ENCODE data around the gene TNF. TPM values are rescaled to one million over a fixed set of nuclear protein-coding genes. Genes with fewer than 3 reads are reported as not detected.

Gene TNF
- polyA plus RNA-seq, 1 donor (not counting 4 experiments of a cell fraction or from before 2014, with no cell fraction given): 2.3 TPM

DNA sequence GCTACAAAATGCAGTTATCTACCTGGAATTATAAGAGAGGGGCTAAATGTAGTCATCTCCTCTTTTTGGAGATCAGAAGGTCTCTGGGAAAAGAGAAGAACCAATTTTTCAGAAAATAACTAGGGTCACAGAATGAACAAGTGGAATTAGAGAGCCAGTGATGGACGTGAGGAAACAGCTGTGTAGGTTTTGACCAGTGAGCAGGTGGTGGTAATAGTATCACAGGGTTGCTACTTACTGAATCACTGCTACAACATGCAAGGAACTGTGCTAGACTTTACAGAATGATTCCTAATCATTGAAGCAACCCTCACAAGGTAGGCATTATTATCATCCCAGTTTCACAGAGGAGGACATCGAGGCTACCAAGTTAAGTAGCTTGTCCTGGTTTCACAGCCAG, 30.7 kb upstream of the TNF start:
- Histone ChIP-seq H3K79me2 (ENCODE audit: control insufficient read depth, insufficient read depth, low read length) (peaks cover 34% of the 10 kb centered on the region), H3K27me3 (ENCODE audit: control insufficient read depth, extremely low read depth, insufficient read depth, low read length) (no peaks in the 10 kb centered on the region), H3K27ac (ENCODE audit: control insufficient read depth, insufficient read depth, low read length) (no peak overlapping the region), H4K20me1 (ENCODE audit: control insufficient read depth, extremely low read depth, insufficient read depth, low read length) (peaks cover 13% of the 10 kb centered on the region), H3K9me3 (ENCODE audit: control insufficient read depth, low read depth, low read length) (no peaks in the 10 kb centered on the region), H3K4me1 (ENCODE audit: control insufficient read depth, extremely low read depth, insufficient read depth, low read length) (peaks cover 24% of the 10 kb centered on the region), H3K4me3 (ENCODE audit: control insufficient read depth in 2 of 3, extremely low read depth in 1 of 3, insufficient read depth in 2 of 3, low read depth in 1 of 3, low read length in 3 of 3) (no peak overlapping the region), H3K4me2 (ENCODE audit: control insufficient read depth, extremely low read depth, insufficient read depth, low read depth, low read length) (no peak overlapping the region), H2AFZ (ENCODE audit: control insufficient read depth, low read length) (no peak overlapping the region), H3K9ac (ENCODE audit: control insufficient read depth, extremely low read depth, insufficient read depth, low read length) (no peak overlapping the region), H3K9me1 (ENCODE audit: control insufficient read depth, extremely low read depth, insufficient read depth, low read length) (no peaks in the 10 kb centered on the region), H3K36me3 (ENCODE audit: control insufficient read depth in 2 of 2, extremely low read depth in 1 of 2, insufficient read depth in 2 of 2, low read length in 2 of 2) (peaks cover 7 to 23% of the 10 kb centered on the region in 2 experiments)
- DNase-seq (ENCODE audit: low read depth, low spot score) (no peak), FAIRE-seq (no peak)
- TF ChIP-seq EZH2 (IDR thresholded peaks at IDR 0.05; ENCODE audit: low read length): no peak
- TF ChIP-seq CTCF (optimal IDR thresholded peaks at IDR 0.05 in 1 of 3, IDR thresholded peaks at IDR 0.05 in 1 of 3, conservative IDR thresholded peaks at IDR 0.05 in 1 of 3; ENCODE audit: extremely low read depth in 1 of 3, insufficient read depth in 2 of 3, low read length in 3 of 3): no peak
- dilution Hi-C loops (cut with MboI; ENCODE audit: extremely low pct_ligation_motif_present, low sequenced_read_pairs): no loop called here

DNA sequence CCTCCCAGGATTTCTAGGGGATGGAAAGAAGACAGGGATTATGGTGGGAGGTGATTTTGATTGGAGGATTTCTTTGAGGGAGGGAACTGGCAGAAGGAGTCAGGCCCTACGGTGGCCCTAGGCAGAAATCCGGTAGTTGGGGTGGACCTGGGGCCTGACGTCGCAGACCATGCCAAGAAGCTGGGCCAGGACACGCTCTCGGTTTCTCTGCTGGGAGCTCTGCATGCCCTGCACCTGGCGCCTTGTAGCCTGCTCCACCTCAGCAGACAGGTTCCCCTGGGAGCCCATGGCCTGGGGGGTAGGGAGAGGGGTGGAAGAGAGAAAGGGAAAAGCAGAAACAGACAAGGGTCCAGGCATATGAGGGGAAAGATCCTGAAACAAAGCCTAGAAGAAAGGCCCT, 30.1 kb upstream of the TNF start:
- Histone ChIP-seq H3K36me3 (ENCODE audit: control insufficient read depth in 2 of 2, extremely low read depth in 1 of 2, insufficient read depth in 2 of 2, low read length in 2 of 2) (peaks cover 5 to 17% of the 10 kb centered on the region in 2 experiments), H3K27me3 (ENCODE audit: control insufficient read depth, extremely low read depth, insufficient read depth, low read length) (no peaks in the 10 kb centered on the region), H3K9me3 (ENCODE audit: control insufficient read depth, low read depth, low read length) (no peaks in the 10 kb centered on the region), H3K9ac (ENCODE audit: control insufficient read depth, extremely low read depth, insufficient read depth, low read length) (no peak overlapping the region), H3K9me1 (ENCODE audit: control insufficient read depth, extremely low read depth, insufficient read depth, low read length) (no peaks in the 10 kb centered on the region), H2AFZ (ENCODE audit: control insufficient read depth, low read length) (no peak overlapping the region), H3K4me2 (ENCODE audit: control insufficient read depth, extremely low read depth, insufficient read depth, low read depth, low read length) (no peak overlapping the region), H4K20me1 (ENCODE audit: control insufficient read depth, extremely low read depth, insufficient read depth, low read length) (peaks cover 7% of the 10 kb centered on the region), H3K4me3 (ENCODE audit: control insufficient read depth in 2 of 3, extremely low read depth in 1 of 3, insufficient read depth in 2 of 3, low read depth in 1 of 3, low read length in 3 of 3) (no peak overlapping the region), H3K27ac (ENCODE audit: control insufficient read depth, insufficient read depth, low read length) (no peak overlapping the region), H3K4me1 (ENCODE audit: control insufficient read depth, extremely low read depth, insufficient read depth, low read length) (peaks cover 18% of the 10 kb centered on the region), H3K79me2 (ENCODE audit: control insufficient read depth, insufficient read depth, low read length) (peaks cover 29% of the 10 kb centered on the region)
- dilution Hi-C loops (cut with MboI; ENCODE audit: extremely low pct_ligation_motif_present, low sequenced_read_pairs): no loop called here
- DNase-seq (ENCODE audit: low read depth, low spot score) (no peak), FAIRE-seq (no peak)
- TF ChIP-seq EZH2 (IDR thresholded peaks at IDR 0.05; ENCODE audit: low read length) (no peak), CTCF (optimal IDR thresholded peaks at IDR 0.05 in 1 of 3, IDR thresholded peaks at IDR 0.05 in 1 of 3, conservative IDR thresholded peaks at IDR 0.05 in 1 of 3; ENCODE audit: extremely low read depth in 1 of 3, insufficient read depth in 2 of 3, low read length in 3 of 3) (no peak)
